GM12873 (cell line): ENCODE measurements around the gene ELF5.

Source experiments
- CTCF ChIP-seq: IDR thresholded peaks from 2 replicates; pipeline ENCODE4 v1.5.1; 2012; ENCODE audit warnings: low read depth, mild to moderate bottlenecking, moderate library complexity, low read length, control low read depth; ENCODE audit not compliant: insufficient read depth; ENCODE audit errors: missing control alignments

ELF5 gene

GRCh38 chr11:34522188-34522587 is 8.6 kb upstream of the ELF5 start:
- no peak for TF ChIP-seq CTCF

- TF ChIP-seq CTCF = no peak
Measured at GRCh38 chr11:34521265-34521664, 7.7 kb upstream of the ELF5 start.

GRCh38 chr11:34519595-34520235 is 6.1 kb upstream of the ELF5 start:
- no peak for TF ChIP-seq CTCF

- TF ChIP-seq CTCF = no peak
Measured at GRCh38 chr11:34516247-34517040, 2.9 kb upstream of the ELF5 start.

- no peak for TF ChIP-seq CTCF
Measured at GRCh38 chr11:34514597-34514996, 1.0 kb upstream of the ELF5 start.

- TF ChIP-seq CTCF = peak; percentile 97
Measured at GRCh38 chr11:34512840-34513681, 533 bp downstream of the ELF5 start.

- no peak for TF ChIP-seq CTCF
Measured at GRCh38 chr11:34510673-34511072, 2.9 kb downstream of the ELF5 start.
